ACHN (cell line): Measurements from ENCODE around the gene NPRL2.

ENCODE experiments used
- DNase-seq: peaks from one replicate; pipeline ENCODE4 v3.0.0-alpha.2; 2015
- in situ Hi-C: cut with HindIII; loops from 2 replicates; pipeline ENCODE4 v1.10.0; 2017; ENCODE audit warnings: low sequenced_read_pairs, low pct_ligation_motif_present, low pct_unique_long_range_greater_than_20kb

NPRL2 gene

DNA sequence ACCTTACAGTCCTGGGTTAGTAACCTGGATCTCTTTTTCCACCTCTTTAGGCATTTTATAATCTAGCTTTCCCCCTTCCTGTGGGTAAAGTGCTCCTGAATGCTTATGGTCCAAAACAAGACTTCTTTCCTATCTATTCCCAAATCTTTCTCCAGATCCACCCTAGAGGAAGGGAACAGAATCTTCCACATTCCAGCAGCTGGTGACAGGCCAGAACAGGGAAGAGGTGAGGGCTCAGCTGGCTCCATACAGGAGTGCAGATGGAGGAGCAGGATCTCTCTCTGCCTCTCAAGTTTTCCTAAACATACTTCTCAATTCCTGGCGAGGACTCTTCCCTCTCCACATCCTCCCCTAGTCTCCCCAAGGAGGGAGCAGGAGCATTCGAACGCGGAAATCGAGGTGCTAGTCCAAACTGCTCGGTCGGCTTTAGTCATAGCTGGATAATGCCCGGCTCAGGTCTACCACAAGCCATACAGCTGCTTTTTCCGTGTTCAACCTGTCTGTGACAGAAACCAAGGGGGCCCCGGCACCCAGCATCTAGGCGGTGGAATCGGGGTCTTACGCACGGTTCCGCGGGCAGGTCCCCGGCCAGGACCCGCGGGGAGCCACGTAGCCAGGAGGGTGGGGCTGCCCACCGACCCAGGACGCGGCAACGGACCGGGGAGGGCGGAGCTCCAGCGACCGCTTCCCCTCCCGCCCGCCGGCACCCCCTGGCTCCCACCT, 14.0 kb downstream of the NPRL2 start:
- in situ Hi-C loops: no loop called here
- DNase-seq: peak; percentile 35

GRCh38 chr3:50334339-50335075, 16.1 kb downstream of the NPRL2 start:
- in situ Hi-C loops: no loop called here
- DNase-seq: no peak

- DNase-seq: no peak
- in situ Hi-C loops: no loop called here
These were observed 16.7 kb downstream of the NPRL2 start for GRCh38 chr3:50333744-50334328.

DNA sequence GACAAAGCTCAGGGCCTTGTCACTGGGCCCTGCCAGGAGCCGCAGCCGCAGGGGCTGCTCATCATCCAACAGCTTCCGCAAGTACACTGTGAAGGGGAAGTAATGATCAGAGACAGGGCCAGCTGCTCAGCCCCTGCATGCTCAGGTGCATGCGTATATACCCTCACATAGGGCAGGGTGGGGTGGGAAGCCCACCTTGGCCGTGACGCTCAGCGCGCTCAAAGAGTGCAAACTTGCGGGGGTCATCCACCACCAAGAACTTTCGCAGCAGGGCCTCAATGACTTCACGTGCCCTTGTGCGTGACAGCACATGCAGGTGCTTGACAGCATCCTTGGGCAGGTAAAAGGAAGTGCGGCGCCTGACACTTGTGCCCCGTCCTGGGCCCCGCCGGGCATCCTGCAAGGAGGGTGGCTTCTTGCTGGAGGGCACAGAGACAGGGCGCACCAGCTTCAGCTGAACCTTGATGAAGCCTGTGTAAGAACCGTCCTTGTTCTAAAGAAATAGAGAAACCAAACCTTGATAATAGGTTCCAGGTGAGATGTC, 19.1 kb downstream of the NPRL2 start:
- no peak for DNase-seq
- in situ Hi-C loops: no loop called here

GRCh38 chr3:50330330-50330729, 20.2 kb downstream of the NPRL2 start:
- DNase-seq: no peak
- in situ Hi-C loops: no loop called here

GRCh38 chr3:50327943-50328691, 22.5 kb downstream of the NPRL2 start, which contains the start of gene TUSC2:
Gene TUSC2, minus strand, starts transcription at chr3:50328223. Its CDS starts 124 bp downstream, at chr3:50328099.
- peak; percentile 95 for DNase-seq
- in situ Hi-C loops: no loop called here

DNA sequence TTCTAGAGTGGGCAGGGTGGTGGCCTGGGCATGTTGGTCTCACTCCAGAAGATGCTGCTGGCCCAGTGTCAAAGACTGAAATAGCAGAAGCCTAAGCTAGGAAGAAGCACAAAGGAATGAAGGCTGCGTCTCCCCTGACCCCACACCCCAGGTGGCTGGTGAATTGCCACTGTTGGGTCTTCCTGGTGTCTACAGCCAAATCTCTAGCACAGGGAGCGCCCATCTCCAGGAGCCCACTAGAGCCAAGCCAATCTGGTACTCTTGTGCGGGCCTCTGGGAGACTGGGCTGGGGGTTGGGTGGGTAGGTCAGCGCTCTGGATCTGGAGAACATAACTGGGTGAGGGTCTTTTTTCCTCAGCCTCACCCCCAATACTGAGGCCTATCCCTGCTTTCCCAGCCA, 23.4 kb downstream of the NPRL2 start:
- in situ Hi-C loops: no loop called here

DNA sequence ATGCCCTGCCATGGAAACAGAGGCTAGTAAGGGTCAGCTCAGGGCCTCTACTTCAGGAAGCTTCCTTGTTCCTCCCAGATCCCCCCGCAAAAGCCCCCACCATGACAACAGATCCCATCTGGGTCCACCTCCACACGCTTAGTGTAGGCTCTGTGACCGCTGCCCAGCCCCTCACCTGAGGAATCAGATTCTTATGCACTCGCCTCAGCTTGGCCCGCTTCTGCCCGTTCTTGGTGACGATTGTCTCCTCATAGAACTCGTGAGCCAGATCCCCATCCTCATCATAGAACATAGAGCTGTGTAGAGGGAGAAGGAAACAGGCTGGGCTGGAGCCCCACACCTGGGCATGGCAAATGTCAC, 24.4 kb downstream of the NPRL2 start:
- DNase-seq: no peak
- in situ Hi-C loops: no loop called here

More for the DNA sequence above, 23.4 kb downstream of the NPRL2 start:
- DNase-seq: no peak

GRCh38 chr3:50325497-50326181, 24.9 kb downstream of the NPRL2 start:
- no peak for DNase-seq
- in situ Hi-C loops: no loop called here

GRCh38 chr3:50325113-50325480, 25.5 kb downstream of the NPRL2 start:
- no peak for DNase-seq
- in situ Hi-C loops: no loop called here

DNA sequence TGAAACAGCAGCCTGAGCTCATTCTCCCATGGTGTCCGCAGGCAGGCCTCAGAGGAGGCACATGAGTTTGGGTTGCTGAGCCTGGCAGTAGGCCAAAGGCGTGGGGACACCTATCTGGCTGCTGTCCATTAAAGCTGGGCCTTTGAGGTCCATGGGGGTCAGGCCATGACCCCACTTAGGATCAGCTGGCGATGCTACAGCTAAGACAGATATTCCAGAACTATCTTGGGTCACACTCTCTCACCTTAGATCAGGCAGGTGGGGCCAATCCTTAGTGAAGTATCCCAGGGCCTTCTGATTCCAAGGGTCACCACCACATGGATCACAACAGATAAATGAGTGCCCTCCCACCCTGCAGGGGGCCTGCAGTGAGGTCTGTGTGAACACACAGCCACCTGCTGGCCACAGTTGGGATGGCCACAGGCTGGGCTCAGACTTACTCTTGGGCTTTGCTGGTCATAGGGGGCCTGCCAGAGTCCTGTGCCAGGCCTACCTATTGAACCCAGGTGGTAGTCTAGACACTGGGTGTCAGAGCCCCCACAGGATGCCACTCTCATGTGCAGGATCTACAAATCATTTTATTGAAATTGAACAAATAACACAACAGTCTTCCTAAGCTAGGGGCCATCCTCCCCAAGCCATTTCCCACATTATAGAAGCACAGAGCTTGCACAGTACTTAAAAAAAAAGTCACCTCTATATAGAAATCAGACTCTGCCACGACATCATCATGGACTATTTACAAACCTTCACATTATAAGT, 26.0 kb downstream of the NPRL2 start:
- DNase-seq: peak; percentile 72
- in situ Hi-C loops: no loop called here

DNA sequence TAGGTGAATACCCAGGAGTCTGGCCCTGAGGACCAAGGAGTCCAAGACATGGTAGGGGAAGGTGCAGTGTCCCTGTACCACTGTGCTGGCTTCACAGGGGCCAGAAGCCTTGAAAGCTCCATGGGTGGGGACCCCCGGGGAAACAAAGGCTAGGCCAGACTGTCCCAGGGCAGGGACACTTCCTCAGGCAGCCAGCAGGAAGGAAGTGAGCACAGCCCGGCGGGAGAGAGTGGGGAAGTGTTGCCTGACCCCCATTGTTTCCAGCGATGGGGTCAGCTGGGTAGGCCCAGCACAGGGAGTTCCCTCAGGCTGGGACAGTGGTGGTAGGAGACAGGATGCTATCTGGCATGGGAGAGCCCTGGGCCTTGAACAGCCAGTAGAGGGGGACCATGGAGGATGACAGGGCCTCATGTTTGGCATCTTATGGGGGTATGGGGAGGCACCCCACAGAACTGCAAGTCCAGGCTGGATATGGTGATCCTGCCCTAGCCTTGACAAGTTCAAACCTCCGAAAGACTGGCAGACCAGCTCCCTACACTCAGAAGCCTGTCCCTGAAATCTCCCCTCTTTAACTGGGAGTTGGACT, 26.9 kb downstream of the NPRL2 start:
- no peak for DNase-seq
- in situ Hi-C loops: no loop called here

DNA sequence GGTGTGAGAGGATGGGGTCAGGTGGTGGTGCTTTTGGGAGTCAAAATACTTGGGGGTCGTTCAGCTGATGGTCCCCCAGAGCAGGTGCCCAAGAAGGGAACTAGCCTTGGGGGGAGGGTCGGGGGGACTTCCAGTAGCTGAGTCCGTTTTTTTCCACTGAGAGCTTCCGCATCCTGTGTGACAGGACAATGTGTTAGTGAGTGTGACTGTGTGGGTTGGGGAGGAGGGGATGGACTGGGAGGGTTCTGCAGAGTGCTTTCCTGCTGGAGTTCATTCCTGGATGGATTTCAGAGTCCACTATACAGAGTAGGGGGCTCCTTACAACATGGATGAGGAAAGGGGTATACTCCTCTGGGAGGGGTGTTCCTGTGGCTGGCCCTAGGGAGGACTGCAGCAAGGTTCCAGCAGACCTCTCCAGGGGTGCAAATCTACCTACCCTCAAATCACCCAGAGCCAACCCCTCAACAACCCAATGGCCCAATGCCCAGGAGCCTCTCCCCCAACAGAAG, 27.4 kb downstream of the NPRL2 start:
- DNase-seq: no peak

GRCh38 chr3:50322386-50323091, 28.0 kb downstream of the NPRL2 start, which contains the start of gene HYAL2:
Gene HYAL2, minus strand, starts transcription at chr3:50322745. Its CDS starts 2,256 bp downstream, at chr3:50320489.
- in situ Hi-C loops: no loop called here
- DNase-seq: no peak

More for the DNA sequence above, 27.4 kb downstream of the NPRL2 start:
- in situ Hi-C loops: no loop called here

DNA sequence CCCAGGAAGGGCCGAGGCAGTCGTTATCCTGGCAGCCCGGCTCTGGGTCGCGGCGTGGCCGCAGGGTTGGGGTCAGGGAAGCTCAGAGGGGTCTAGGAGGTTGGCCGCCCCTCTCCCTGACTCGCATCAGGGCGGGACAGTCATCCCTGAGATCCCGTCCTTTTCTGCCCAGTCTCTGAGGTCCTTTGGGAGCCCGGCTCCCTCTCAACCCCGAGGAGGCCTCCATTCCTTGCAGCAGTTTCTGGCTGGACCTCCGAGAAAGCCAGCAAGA, 28.5 kb downstream of the NPRL2 start:
- DNase-seq: no peak
- in situ Hi-C loops: no loop called here

DNA sequence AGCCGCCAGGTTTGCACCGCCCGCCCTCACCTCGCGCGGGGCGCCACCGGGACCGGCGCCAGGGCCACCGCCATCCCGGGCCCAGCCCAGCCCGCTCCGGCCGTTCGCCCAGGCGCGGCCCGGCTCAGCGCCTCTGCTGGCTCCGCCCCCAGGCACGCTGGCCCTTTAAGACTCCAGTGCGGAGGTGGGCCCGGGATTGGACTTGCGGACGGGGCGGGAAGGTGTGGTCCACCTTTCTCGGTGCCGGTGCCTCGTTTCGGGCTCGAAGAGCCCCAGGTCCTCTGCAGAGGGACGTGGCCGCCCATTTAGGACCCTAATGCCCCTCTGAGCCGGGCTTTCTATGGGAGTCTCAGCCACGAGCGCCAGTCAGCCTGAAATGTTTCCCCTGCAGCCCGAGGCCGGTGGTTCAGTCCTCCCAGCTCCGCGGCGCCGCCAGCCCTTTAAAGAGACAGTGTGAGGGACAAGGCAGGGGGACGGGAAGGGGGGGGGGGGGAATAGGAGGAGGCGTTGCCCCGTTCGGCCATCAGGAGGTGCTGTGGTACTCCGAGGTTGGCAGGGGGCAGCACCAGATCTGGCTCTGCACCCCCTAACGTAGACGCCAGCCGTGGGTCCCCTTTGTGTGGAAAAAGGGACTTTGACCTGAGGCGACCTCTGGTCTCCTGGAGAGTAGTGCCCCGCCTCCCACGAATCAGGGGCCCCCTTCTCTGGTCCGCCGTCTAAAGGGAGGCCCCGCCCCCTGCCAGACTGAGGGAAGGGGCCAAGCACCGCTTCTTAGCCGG, 29.1 kb downstream of the NPRL2 start:
- in situ Hi-C loops: no loop called here

More for the DNA sequence above, 29.1 kb downstream of the NPRL2 start:
- peak; percentile 87 for DNase-seq
